Measurements from ENCODE around the gene PYDC1.
A peak's percentile ranks its signal among the peaks of the same experiment; 100 is the strongest.
"Not testable (repeated sequence)": the region's sequence is repeated elsewhere in the genome, so short reads cannot be mapped to it uniquely, and the experiment has no call there.

Gene PYDC1

DNA sequence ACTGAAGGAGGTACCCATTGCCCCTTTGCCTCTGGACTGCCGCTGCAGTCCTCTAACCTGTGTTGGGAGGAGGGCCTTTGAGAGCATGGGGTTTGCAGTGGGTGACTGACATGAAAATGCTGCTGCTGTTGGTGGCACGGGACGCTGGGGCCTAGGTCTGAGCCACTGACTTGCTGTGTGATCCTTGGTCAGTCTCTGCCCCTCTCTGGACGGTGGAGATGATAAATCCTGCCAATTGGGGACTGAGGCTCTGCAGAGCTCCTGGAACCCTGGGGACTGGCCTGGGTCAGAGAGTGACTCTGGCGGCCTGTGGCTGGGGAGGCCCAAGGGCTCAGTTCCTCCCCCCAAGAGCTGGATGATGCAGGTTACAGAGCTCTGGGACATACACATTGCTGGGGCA, 6.1 kb upstream of the PYDC1 start:
- no peak for DNase-seq

DNA sequence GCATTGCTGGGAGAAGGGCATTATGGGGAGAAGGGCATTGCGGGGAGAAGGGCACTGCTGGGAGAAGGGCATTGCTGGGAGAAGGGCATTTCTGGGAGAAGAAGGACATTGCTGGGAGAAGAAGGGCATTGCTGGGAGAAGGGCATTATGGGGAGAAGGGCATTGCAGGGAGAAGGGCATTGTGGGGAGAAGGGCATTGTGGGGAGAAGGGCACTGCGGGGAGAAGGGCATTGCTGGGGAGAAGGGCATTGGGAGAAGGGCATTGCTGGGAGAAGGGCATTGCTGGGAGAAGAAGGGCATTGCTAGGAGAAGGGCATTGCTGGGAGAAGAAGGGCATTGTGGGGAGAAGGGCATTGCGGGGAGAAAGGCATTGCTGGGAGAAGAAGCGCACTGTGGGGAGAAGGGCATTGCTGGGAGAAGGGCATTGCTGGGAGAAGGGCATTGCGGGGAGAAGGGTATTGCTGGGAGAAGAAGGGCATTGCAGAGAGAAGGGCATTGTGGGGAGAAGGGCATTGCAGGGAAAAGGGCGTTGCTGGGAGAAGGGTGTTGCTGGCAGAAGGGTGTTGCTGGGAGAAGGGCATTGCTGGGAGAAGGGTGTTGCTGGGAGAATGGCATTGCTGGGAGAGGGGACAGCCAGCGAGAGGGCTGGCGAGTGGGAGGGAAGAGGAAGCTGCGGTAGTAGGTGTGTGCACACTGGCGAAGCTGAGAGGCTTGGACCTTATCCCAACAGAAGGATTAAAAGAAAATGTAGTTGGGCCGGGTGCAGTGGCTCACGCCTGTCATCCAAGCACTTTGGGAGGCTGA, 4.6 kb upstream of the PYDC1 start:
- DNase-seq, result no peak

DNA sequence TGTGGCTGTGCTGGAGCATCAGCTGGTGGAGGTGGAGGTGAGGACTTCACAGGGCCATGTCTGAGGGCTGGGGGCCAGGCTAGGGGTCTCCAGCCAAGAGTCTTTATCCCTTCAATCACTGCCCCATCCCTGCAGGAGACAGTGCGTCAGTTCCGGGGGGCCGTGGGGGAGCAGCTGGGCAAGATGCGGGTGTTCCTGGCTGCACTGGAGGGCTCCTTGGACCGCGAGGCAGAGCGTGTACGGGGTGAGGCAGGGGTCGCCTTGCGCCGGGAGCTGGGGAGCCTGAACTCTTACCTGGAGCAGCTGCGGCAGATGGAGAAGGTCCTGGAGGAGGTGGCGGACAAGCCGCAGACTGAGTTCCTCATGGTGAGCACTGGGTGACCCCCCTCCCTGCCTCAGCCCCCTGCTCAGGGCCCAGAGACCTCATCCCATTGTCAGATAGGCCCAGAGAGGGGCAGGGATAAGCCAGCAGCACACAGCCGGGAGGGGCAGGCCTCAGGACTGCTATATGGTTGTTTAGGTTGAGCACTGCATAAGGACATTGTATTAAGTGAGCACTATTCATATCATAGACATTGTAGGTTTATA, 2.3 kb upstream of the PYDC1 start:
- no peak for DNase-seq

DNA sequence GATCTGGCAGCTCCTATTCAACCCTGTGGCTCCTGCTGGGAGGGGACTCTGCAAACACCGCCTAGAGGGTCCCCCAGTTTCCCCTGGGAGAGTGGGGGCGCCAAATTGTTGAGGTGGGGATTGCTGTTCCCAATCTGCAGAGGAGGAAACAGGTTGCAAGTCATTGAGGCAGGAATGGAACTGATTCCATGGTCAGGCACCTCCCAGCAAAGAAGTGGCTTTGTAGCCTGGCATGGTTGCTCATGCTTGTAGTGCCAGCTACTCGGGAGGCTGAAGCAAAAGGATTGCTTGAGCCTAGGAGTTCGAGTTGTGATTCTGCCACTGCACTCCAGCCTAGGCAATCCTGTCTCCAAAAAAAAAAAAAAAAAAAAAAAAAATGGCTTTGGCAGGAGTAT, 198 bp upstream of the PYDC1 start:
- no peak for DNase-seq

DNA sequence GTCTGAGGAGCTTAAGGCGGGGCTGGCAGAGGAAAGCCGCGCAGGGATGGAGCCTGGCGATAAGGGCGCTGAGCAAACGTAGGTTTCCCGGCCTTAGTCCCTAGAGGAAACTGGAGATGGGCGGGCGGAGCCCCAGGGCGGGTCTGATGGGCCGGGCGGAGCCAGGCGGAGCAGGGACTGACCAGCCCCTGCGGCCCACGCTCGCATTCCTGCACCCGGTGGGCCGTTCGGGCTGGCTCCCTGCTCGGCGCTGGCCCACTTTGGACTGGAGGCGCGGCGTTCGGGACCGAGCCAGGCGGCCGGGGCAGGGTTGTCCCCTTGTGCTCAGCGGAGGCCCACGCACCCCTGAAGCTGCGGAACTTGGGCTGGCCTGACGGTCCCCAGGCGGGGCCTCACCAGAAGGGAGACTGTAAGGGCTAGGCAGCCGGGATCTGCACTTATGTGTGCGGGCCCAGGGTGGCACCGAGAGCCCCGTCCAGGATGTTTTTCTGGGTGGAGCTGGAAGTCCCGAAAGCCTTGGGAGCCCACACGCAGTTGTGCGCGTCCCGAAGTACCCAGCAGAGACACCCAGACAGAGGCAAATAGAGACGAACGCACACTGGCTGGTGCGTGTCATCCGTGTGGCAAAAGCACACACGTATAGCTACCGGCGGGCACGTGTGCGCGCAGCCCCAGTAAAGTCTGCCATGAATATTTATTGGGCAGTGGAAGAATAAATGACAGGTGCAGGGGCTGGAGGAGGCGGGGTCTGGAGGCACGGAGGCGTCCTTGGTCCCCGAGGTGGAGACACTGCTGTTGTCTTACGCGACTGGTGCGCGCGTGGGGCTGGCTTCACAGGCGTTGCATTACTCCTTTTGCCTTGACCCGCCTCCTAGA, 1.4 kb downstream of the PYDC1 start:
- DNase-seq, result peak in 12 of 58 donors; percentile 8 to 51 (median 26)

DNA sequence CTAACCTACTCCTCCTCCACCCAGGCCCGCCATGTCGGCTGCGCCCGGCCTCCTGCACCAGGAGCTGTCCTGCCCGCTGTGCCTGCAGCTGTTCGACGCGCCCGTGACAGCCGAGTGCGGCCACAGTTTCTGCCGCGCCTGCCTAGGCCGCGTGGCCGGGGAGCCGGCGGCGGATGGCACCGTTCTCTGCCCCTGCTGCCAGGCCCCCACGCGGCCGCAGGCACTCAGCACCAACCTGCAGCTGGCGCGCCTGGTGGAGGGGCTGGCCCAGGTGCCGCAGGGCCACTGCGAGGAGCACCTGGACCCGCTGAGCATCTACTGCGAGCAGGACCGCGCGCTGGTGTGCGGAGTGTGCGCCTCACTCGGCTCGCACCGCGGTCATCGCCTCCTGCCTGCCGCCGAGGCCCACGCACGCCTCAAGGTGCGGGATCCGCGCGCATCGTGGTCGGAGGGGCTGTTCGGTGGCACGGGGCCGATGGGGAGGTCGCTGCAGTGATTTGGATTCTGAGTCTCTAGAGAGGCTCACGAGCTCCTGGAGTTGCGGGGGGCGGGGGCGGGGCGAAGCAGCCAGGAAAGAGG, 2.1 kb downstream of the PYDC1 start:
- DNase-seq, result no peak

DNA sequence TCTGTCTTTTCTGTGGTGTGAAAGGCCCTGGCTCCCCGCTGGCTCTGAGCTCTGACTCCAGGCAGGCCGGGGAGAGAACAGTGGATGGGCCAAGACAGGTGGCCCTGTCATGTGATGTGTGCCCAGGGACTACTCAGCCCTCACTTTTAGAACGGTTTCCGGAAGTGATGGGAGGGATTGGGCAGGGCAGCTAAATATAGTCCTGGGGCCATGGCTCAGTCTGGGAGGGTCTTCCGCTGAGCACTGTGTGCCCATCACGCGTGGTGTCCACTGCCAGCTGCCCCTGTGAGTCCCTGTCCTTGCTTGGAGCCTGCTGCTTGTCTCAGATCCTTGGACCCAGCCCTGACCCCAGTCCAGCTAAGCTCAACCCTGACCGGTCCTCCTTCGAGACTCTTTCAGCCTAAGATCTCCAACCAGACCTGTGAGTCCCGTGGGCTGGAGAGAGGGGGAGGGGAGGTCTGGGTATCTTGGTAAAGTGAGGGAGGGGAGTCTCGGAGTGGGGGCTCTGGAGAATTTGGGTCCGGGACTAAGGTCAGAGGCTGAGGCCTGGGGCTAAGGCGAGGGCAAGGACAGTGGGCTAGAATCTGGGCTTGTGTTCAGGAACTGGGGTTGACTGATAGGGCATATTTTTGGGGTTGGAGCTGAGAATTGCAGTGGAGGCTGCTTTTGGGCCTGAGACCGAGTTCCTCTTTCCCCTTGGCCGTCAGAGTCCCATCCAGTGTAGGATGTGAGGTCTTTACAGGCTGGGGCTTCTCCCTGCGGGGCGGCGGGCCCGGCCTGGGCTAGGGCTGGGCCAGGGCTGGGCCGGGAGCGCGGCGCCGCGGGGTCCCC, 2.8 kb downstream of the PYDC1 start, which contains the start of gene TRIM72:
TSS of gene TRIM72 (plus strand) at position 243 of the 831 bp plus-strand sequence. CDS start 620 bp downstream, outside the sequence.
- DNase-seq, result no peak

DNA sequence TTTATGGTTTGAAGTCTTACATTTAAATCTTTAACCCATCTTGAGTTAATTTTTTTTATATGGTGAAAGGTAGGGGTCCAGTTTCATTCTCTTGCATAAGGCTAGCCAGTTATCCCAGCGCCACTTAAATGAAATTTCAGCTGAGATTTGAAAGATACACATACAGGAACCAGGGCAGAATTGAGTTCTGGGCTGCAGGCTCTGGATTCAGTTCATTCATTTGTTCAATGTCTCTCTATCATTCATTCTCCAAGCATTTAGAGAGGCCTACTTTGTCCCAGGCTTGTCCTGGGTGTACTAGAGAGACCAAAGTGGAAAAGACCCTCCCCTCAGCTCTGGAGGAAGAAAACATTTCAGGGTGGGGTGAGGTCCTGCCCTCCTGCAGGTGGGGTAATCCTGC, 3.6 kb downstream of the PYDC1 start:
- no peak for DNase-seq

DNA sequence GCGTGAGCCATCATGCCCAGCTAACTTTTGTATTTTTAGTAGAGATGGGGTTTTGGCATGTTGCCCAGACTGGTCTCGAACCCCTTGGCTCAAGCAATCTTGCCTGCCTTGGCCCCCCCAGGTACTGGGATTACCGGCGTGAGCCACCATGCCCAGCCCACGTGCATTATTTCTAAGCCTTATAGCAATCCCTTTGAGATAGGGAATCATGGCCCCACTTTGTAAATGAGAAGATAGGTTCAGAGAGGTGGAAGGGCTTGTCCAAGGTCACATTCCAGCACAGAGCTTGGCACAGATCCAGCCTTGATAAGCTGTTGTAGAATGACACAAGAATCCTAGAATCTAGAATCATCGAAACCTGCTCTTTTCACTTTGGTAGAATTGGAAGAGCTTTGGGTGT, 10.2 kb downstream of the PYDC1 start:
- no peak for DNase-seq

DNA sequence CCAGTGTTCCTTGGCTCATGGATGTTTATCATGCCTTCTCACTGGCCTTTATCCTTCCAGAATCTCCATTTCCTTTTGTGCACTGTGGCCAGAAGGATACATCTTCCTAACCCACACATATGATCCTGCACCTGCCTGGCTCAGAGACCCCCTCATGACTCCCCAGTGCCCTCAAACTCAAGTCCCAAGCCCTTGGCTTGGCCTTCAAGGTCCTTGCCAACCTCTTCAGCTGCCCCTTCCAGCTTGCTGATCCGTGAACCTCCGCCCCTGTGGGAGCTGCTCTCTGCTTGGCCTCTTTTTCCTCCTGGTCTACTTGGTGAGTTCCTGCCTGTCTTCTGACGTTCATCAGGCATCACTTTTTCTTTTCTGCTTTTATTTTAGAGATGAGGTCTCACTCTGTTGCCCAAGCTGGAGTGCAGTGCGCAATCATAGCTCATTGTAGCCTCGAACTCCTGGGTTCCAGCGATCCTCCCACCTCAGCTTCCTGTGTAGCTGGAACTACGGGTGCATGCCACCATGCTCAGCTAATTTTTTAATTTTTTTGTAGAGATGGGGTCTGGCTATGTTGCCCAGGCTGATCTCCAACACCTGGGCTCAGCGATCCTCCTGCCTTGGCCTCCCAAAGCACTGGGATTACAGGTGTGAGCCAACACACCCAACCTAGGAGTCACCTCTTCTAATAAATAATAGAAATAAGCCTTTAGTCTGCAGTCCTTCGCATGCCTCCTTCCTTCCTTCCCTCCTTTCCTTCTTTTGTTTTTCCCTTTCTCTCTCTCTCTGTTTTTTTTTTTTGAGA, 11.9 kb downstream of the PYDC1 start:
- no peak for DNase-seq

DNA sequence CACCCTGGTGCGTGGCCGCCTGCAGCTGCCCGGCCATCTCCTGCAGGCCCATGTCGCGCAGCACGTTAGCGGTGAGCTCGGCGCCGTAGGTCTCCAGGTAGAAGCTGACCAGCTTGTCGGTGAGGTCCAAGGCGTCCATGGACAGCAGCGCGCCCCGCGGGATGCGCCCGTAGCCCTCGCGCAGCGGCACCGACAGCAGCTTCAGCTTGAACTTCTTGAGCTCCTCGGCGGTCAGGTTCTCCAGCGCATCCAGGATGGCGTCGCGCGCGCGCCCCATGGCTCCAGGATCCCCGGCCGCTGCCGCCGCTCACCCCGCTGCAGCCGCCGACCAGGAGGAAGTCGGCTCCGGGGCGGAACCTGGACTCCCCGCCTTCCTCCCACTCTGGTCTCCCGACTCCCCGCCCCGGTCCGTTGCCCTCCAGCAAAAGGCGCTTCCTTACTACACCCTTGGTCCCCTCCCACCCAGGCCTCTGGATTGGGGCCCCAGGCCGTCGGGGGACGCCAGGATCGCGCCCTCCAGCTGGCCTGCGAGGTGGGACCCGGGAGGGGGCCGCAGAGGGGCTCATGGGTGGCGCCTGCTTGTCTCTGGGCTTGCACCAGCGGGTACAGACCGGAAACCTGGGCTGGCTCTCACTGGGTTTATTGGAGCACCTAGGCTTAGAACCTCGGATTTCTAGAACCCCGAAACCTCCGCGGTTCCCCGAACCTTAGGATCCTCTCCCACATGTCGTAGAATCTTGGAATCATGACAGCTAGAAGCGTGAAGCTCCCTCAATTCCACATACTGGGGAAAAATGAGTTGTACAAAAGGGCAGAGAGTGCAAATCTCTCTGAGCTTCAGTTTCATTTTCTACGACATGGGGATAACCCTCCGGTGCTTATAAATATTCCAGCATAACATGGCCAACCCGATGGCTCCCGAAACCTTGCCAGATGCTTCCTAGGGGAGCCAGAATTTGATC, 14.2 kb downstream of the PYDC1 start, which contains the start of gene PYCARD:
TSS of gene PYCARD (minus strand) at position 347 of the 962 bp plus-strand sequence. CDS start at position 277, 70 bp downstream.
- peak in 4 of 58 donors; percentile 16 to 51 (median 46) for DNase-seq

DNA sequence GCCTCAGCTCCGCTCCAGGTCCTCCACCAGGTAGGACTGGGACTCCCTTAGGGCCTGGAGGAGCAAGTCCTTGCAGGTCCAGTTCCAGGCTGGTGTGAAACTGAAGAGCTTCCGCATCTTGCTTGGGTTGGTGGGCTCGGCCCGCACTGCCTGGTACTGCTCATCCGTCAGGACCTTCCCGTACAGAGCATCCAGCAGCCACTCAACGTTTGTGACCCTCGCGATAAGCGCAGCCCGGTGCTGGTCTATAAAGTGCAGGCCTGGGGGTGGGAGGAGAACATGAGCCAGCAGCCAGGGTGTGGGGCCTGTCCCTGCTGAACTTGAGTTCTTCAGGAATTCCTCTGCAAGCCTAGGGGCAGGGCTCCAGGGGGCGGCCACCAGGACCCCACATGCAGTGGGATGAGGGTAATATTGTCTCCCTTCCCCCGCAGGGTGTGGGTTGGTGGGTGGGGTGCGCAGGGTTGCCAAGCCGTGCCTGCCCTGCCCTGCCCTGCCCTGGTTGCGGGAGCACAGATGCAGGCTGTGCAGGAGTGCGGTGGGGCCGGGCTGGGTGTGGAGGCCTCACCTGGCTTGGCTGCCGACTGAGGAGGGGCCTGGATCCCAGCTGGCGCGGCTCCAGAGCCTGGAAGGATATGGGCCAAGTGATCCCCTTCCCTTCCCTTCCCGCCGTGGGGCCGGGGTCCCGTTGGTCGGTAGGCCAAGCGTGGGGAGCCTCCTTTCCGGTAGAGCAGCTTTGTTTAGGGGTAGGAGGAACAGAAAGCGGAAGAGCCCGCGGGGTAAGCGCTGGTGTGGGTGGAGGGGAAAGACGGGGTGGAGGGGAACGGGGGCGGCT, 15.1 kb downstream of the PYDC1 start:
- peak in 4 of 58 donors; percentile 18 to 51 (median 34) for DNase-seq

DNA sequence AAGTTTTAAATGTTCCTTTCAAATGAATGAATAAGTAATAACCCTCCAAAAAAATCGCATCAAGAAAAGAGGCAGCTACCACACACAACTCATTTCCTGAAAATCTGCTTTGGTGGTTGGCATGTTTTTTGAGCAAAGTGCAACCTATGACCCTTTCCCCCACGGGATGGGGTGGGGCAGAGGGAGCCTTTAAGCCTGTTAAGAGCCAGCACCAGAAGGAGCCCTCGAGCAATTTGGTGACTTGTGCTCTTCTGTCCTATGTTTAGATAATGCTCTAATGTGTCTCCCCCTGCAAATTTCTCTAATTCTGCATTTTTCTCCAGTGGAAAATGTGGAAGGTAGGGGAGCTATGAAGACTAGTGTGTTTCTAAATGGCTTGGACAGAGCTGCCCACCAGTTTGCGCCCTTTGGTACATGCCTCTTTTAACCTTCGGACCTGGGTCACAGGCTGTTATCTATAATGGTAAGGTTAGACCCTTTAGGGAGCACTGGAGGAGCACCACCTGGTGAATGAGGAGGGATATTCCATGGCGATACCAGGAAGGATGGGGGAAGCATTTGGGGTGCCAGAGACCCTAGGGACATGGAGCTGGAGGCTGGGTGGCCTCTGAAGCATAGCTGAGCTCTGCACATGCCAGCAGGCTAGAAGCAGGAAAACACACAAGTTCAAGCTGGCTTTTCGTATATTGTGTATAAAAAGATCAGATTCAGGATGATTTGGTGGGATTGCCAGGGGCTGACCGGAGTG, 15.9 kb downstream of the PYDC1 start:
- no peak for DNase-seq

DNA sequence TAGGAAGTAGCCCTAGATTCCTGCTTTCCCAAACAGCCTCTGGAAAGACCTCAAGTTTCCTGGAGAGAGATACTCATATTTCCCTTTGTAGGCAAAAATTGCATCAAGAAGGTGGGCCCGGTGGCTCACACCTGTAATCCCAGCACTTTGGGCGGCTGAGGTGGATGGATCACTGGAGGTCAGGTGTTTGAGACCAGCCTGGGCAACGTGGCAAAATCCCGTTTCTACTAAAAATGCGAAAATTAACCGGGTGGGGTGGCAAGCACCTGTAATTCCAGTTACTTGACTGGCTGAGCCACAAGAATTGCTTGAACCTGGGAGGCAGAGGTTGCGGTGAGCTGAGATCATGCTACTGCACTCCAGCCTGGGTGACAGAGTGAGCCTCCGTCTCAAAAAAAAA, 16.8 kb downstream of the PYDC1 start:
- DNase-seq, result not testable (repeated sequence)

DNA sequence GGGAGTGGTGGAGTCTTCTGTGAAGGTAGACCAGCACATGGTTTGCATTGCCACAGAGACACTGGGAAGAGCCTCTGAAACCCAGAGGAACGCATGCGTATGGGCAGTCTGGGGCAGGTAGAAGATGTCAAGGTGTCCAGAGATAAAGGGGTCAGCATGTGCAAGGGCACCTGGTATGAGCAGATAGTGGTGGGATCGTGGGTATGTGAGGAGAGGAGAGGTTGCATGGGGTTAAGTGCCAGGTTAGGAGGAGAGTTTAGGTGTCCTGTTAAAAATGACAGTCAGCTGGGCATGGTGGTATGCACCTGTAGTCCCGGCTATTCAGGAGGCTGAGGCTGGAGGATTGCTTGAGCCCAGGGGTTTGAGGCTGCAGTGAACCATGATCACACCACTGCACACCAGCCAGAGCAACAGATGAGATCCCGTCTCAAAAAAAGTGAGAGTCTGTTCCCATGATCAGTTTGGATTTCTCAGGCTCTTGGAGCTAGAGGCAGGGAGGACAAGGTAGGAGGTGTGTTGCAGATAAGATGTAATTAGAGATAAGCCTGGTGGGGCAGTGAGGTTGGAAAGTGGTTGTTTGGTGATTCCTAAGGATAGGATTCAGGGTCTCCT, 17.4 kb downstream of the PYDC1 start:
- no peak for DNase-seq

DNA sequence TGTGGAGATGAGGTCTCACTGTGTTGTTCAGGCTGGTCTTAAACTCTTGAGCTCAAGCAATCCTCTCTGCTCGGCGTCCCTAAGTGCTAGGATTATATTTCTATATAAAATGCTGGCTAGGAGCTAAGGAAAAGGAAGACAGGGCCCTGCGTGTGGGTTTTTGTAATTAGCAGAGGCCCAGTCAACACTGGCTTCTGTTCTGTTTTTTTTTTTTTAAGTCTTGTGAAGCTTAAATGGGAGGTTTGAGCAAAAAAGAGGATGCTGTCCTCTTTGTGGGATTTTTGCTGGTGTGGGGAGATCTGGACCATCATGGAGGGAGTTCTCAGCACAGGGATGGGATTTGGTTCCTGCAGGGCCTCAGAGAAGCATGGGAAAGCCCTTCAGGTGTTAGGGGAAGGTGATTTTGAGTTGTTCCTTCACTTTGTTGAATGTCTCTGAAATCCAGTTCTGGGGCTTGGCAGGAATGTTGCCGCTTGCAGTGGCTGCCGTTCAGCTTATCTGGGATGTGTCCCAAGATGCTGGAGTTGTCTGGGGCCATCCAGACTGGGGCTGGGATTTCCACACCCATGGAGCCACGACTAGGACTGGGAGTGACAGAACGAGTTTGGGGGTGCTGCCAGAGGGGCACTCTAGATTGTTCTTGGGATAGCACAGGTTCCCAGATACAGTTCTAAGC, 18.6 kb downstream of the PYDC1 start:
- no peak for DNase-seq
